Aorta (tissue), 5 donors: ENCODE results near the gene UPK3A. TPM values are rescaled to one million over a fixed set of nuclear protein-coding genes. Genes with fewer than 3 reads are reported as not detected.
A peak's percentile ranks its signal among the peaks of the same experiment; 100 is the strongest.

Source experiments
- ATAC-seq: fragments of 200-7000 bp; cut with Tn5 transposase; one replicate; pipeline ENCODE4 v1.9.1; 2022; ENCODE audit warnings: moderate library complexity; ENCODE audit not compliant: low FRiP score
- DNase-seq, 2 donors: peaks; one replicate each; pipeline ENCODE4 v3.0.0-alpha.2; 2020
- H3K27ac ChIP-seq, 2 donors: one replicate each; pipeline ENCODE4 v1.5.1; 2013; ENCODE audit warnings: low read length in 2 of 2, mild to moderate bottlenecking in 2 of 2, moderate library complexity in 2 of 2, control low read depth in 1 of 2, inconsistent platforms in 1 of 2, low read depth in 1 of 2
- H3K27me3 ChIP-seq, 2 donors: one replicate each; pipeline ENCODE4 v1.6.1; 2013; ENCODE audit warnings: control low read depth in 1 of 2, low read length in 1 of 2, mild to moderate bottlenecking in 1 of 2, moderate library complexity in 1 of 2; ENCODE audit not compliant: insufficient read depth in 2 of 2, control insufficient read depth in 1 of 2
- H3K36me3 ChIP-seq, 2 donors: one replicate each; pipeline ENCODE4 v1.6.1; 2013; ENCODE audit warnings: control low read depth in 1 of 2, low read length in 1 of 2, mild to moderate bottlenecking in 1 of 2; ENCODE audit not compliant: insufficient read depth in 2 of 2, control insufficient read depth in 1 of 2
- H3K4me1 ChIP-seq, 2 donors: one replicate each; pipeline ENCODE4 v1.6.1; 2013; ENCODE audit warnings: low read length in 2 of 2, control low read depth in 1 of 2, mild to moderate bottlenecking in 1 of 2, moderate library complexity in 1 of 2; ENCODE audit not compliant: insufficient read depth in 2 of 2, control insufficient read depth in 1 of 2
- H3K4me3 ChIP-seq, 2 donors: one replicate each; pipeline ENCODE4 v1.5.1; 2013; ENCODE audit warnings: low read length in 2 of 2, control low read depth in 1 of 2, mild to moderate bottlenecking in 1 of 2
- H3K9me3 ChIP-seq: one replicate; pipeline ENCODE4 v1.6.1; 2013; ENCODE audit warnings: mild to moderate bottlenecking, low read length; ENCODE audit not compliant: control insufficient read depth
- WGBS, 2 donors: extraction: QIAGEN DNeasy Blood & Tissue Kit; methylation state at CpG; one replicate each; pipeline ENCODE4 v1.1.7; 2013; 5-methylcytosine and 5-hydroxymethylcytosine counted together
- intact Hi-C, 2 donors: fragments of 100-400 bp; cut with DNase I; formaldehyde crosslinking; loops; one replicate each; pipeline versions ENCODE4 v1.14.2 to v1.15.0; 2022
- polyA plus RNA-seq, 2 donors: library from polyadenylated mRNA; stranded (reverse); fragments of 200-250 nt; gene quantifications; one replicate each; pipeline ENCODE4 v1.2.3, GENCODE V29; 2013
- total RNA-seq, 2 donors: library from RNA; stranded (reverse); fragmentation: NEBNext Ultra II Directional; extraction: Animal tissue kit (Norgen Biotek cat#: 25700); gene quantifications; one replicate each; pipeline ENCODE4 v1.2.1, GENCODE V29; 2021
- donor health status: healthy with polysubstance abuse.
- donor health status: Bipolar disorder and iron deficiency.
- donor health status: DM: no; HTN: no; CAD: no.
- donor health status: DM: no; HTN: no; CAD: no.
- donor health status: DM: yes; HTN: yes; CAD: no.

The UPK3A gene
- total and polyA plus RNA-seq, 4 donors, result not detected

- peak overlapping the region; percentile 15 to 84 for H3K27ac ChIP-seq
- no peaks in the 10 kb centered on the region for H3K27me3 ChIP-seq
- peaks cover 0 to 2% of the 10 kb centered on the region in 2 donors for H3K4me1 ChIP-seq
- H3K36me3 ChIP-seq, result no peaks in the 10 kb centered on the region
- ATAC-seq, result no peak
- H3K4me3 ChIP-seq, result no peak overlapping the region
- WGBS, 2 donors, result 51 to 59% methylated on average over 9 of the region's 9 CpGs
- no peaks in the 10 kb centered on the region for H3K9me3 ChIP-seq
- DNase-seq, result peak in 1 of 2 donors; percentile 46
- intact Hi-C loops, result loop anchor here in 1 of 2 donors (5.0 to 10.0 kb wide), 4 partner anchors 95 to 768 kb away; partner anchors contain the start of genes RIBC2 and SMC1B
These were observed 32.2 kb downstream of the UPK3A start for GRCh38 chr22:45316796-45317526.

- Histone ChIP-seq H3K4me3 (no peak overlapping the region), H3K27me3 (no peaks in the 10 kb centered on the region), H3K27ac (peak overlapping the region; percentile 84 to 86), H3K4me1 (peaks cover 0 to 2% of the 10 kb centered on the region in 2 donors), H3K36me3 (no peaks in the 10 kb centered on the region), H3K9me3 (no peaks in the 10 kb centered on the region)
- intact Hi-C loops, result loop anchor here in 1 of 2 donors (5.0 to 10.0 kb wide), 4 partner anchors 95 to 767 kb away; partner anchors contain the start of genes RIBC2 and SMC1B
- ATAC-seq (peak; percentile 89), DNase-seq (peak; percentile 84 to 90)
- WGBS, 2 donors, result 4% methylated on average over 19 of the region's 19 CpGs
These were observed 32.9 kb downstream of the UPK3A start for GRCh38 chr22:45317551-45318167.

GRCh38 chr22:45318168-45318557 lies 33.4 kb downstream of the UPK3A start:
- ATAC-seq (peak; percentile 80), DNase-seq (peak; percentile 90 to 95)
- Histone ChIP-seq H3K36me3 (no peaks in the 10 kb centered on the region), H3K27ac (peak overlapping the region; percentile 84 to 86), H3K4me1 (peaks cover 0 to 2% of the 10 kb centered on the region in 2 donors), H3K9me3 (no peaks in the 10 kb centered on the region), H3K4me3 (no peak overlapping the region), H3K27me3 (no peaks in the 10 kb centered on the region)
- intact Hi-C loops, result loop anchor here in 1 of 2 donors (5.0 to 10.0 kb wide), 4 partner anchors 94 to 767 kb away; partner anchors contain the start of genes RIBC2 and SMC1B
- WGBS, 2 donors, result 1% methylated on average over 8 of the region's 8 CpGs

- H3K27me3 ChIP-seq, result no peaks in the 10 kb centered on the region
- peaks cover 0 to 2% of the 10 kb centered on the region in 2 donors for H3K4me1 ChIP-seq
- DNase-seq (no peak), ATAC-seq (peak; percentile 30)
- peaks cover 0 to 3% of the 10 kb centered on the region in 2 donors for H3K36me3 ChIP-seq
- H3K4me3 ChIP-seq, result no peak overlapping the region
- H3K27ac ChIP-seq, result peak overlapping the region; percentile 86 to 94
- H3K9me3 ChIP-seq, result no peaks in the 10 kb centered on the region
- intact Hi-C loops, result loop anchor here in 1 of 2 donors (5.0 to 10.0 kb wide), 4 partner anchors 94 to 766 kb away; partner anchors contain the start of genes RIBC2 and SMC1B
- 8 to 12% methylated on average over 12 of the region's 12 CpGs for whole genome bisulfite sequencing, 2 donors
These were observed 34.0 kb downstream of the UPK3A start for GRCh38 chr22:45318558-45319323.

- H3K27ac ChIP-seq, result peak overlapping the region; percentile 86 to 94
- H3K36me3 ChIP-seq, result peaks cover 0 to 3% of the 10 kb centered on the region in 2 donors
- peak in 1 of 2 donors; percentile 68 for DNase-seq
- no peaks in the 10 kb centered on the region for H3K27me3 ChIP-seq
- no peak overlapping the region for H3K4me3 ChIP-seq
- intact Hi-C loops, result loop anchor here in 1 of 2 donors (5.0 to 10.0 kb wide), 4 partner anchors 93 to 765 kb away; partner anchors contain the start of genes RIBC2 and SMC1B
- WGBS, 2 donors, result 4 to 10% methylated on average over 5 of the region's 5 CpGs
- no peaks in the 10 kb centered on the region for H3K9me3 ChIP-seq
- peaks cover 0 to 2% of the 10 kb centered on the region in 2 donors for H3K4me1 ChIP-seq
- peak; percentile 59 for ATAC-seq
These were observed 34.6 kb downstream of the UPK3A start for GRCh38 chr22:45319324-45319685.

GRCh38 chr22:45320357-45320976 lies 35.7 kb downstream of the UPK3A start:
- intact Hi-C loops, result no loop called here
- no peak overlapping the region for H3K4me3 ChIP-seq
- ATAC-seq, result no peak
- WGBS, 2 donors, result 29 to 36% methylated on average over 9 of the region's 9 CpGs
- H3K27ac ChIP-seq, result peak overlapping the region in 1 of 2 donors; percentile 47
- peaks cover 0 to 3% of the 10 kb centered on the region in 2 donors for H3K36me3 ChIP-seq
- H3K27me3 ChIP-seq, result no peaks in the 10 kb centered on the region
- peak in 1 of 2 donors; percentile 68 for DNase-seq
- peaks cover 0 to 2% of the 10 kb centered on the region in 2 donors for H3K4me1 ChIP-seq
- no peaks in the 10 kb centered on the region for H3K9me3 ChIP-seq

GRCh38 chr22:45321827-45322226 lies 37.1 kb downstream of the UPK3A start:
- Histone ChIP-seq H3K27me3 (no peaks in the 10 kb centered on the region), H3K4me1 (no peaks in the 10 kb centered on the region), H3K36me3 (peaks cover 0 to 3% of the 10 kb centered on the region in 2 donors), H3K9me3 (no peaks in the 10 kb centered on the region), H3K27ac (no peak overlapping the region), H3K4me3 (no peak overlapping the region)
- no peak for ATAC-seq
- 35 to 39% methylated on average over 12 of the region's 12 CpGs for WGBS, 2 donors
- intact Hi-C loops, result no loop called here
- DNase-seq, result peak in 1 of 2 donors; percentile 24
